Stimulated activated CD8-positive, alpha-beta memory T cell treated with anti-CD3 and anti-CD28 coated beads, Interleukin-7, amount 100 ng/mL, for 4 hours (primary cell): ENCODE data around the gene IMP4.

ENCODE experiments used
- DNase-seq, 2 donors: peaks; one replicate each; pipeline ENCODE4 v3.0.0-alpha.2; 2020; ENCODE audit warnings: low read depth in 2 of 2

The IMP4 gene

GRCh38 chr2:130336877-130337734 lies 5.6 kb upstream of the IMP4 start:
- DNase-seq = peak in 1 of 2 donors; percentile 16

- no peak for DNase-seq
These were observed 4.9 kb upstream of the IMP4 start for GRCh38 chr2:130337735-130338325.

- no peak for DNase-seq
These were observed 3.8 kb upstream of the IMP4 start for GRCh38 chr2:130338793-130339345.

GRCh38 chr2:130339885-130340745 lies 2.6 kb upstream of the IMP4 start:
- DNase-seq = no peak

DNA sequence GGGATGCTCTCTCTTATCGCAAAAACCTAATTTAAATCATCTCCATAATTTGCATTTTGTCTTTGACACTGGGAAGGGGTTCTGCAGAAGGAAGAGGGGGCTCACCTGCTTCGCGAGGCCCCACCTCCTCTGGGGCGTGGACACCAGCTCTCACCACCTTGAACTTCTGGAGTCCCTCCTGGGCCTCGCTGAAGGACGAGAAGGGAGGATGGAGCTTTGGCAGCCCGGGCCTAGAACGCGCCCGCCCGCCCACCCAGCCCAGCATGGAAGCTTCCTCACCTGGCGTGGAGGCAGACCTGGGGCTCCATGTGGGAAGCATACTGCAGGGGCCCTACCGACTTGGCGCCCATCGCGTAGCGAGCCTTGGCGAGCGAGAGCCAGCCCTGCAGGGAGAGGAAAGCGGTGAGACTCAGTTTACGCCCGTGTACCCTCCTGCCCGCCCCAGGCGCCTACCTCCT lies 1.1 kb upstream of the IMP4 start:
- no peak for DNase-seq

DNA sequence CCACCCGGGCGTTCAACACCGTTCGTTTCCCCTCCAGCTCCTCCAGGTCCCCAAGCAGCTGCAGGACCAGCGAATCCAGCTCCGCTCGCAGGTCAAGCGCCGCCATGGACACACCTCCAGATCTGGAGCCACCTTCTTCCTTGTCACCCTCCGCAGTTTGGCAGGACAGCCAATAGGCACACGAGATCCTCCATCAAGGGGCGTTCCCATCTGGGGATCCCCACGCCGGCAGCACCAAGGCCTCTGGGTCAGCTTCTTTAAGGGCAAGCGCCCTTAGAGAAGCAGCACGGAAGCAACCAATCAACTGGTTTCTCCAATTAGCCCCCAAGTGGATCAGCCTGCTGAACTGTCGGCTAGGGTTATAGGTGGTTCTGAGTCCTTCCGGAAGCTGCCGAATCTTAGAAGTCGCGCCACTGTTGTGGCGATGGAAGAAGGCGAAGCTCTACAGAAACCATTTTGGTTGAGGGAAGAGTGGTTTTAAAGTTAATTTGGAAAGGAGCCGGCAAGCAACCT lies 621 bp upstream of the IMP4 start:
- DNase-seq = peak; percentile 76

GRCh38 chr2:130344578-130344977 lies 1.9 kb downstream of the IMP4 start:
- DNase-seq = no peak

- DNase-seq = no peak
These were observed 2.4 kb downstream of the IMP4 start for GRCh38 chr2:130345091-130345490.

GRCh38 chr2:130345611-130346010 lies 2.9 kb downstream of the IMP4 start:
- no peak for DNase-seq

DNA sequence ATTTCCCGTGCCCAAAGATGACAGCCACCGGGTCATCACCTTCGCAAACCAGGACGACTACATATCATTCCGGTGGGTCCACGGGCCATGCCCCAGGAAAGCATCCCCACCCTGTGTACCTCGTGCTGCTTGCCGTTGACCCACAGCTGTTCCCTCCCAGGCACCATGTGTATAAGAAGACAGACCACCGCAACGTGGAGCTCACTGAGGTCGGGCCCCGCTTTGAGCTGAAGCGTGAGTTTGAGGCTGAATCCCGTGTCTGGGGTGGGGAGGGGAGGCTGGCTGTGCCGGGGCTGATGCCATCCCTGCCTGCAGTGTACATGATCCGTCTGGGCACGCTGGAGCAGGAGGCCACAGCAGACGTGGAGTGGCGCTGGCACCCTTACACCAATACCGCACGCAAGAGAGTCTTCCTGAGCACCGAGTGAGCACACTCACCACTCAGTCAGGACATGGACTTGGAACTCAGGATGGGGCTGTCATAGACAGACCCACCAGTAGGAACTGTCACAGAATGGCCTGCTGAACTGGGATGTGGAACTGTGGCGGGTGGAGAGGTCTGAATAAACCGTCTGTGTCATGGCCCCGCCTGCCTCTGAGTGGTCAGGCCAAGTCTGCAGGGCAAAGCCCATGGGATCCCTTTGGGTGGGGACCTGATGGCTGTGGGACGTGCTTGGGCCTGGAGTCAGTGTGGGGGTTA lies 3.5 kb downstream of the IMP4 start:
- DNase-seq = no peak

- no peak for DNase-seq
These were observed 4.0 kb downstream of the IMP4 start for GRCh38 chr2:130346741-130347066.

- DNase-seq = no peak
These were observed 4.7 kb downstream of the IMP4 start for GRCh38 chr2:130347220-130347925.

- DNase-seq = no peak
These were observed 6.5 kb downstream of the IMP4 start for GRCh38 chr2:130349174-130349573.

- no peak for DNase-seq
These were observed 9.0 kb downstream of the IMP4 start for GRCh38 chr2:130351711-130352110.

- DNase-seq = no peak
These were observed 9.5 kb downstream of the IMP4 start for GRCh38 chr2:130352237-130352636.

- no peak for DNase-seq
These were observed 10.8 kb downstream of the IMP4 start for GRCh38 chr2:130353291-130354138.

DNA sequence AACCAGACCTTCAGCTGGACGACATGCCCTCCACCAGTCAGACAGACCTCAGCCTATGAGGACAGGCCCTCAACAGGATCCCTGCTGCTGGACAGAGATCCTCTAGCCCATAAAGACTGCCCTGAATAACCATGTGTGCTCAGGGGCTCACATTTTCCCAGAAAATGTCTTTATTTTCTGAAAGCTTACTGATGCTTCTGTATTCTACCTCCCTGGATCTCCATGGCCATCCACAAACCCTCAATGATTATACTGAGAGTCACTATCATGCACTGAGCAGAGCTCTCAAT lies 11.4 kb downstream of the IMP4 start:
- DNase-seq = no peak

DNA sequence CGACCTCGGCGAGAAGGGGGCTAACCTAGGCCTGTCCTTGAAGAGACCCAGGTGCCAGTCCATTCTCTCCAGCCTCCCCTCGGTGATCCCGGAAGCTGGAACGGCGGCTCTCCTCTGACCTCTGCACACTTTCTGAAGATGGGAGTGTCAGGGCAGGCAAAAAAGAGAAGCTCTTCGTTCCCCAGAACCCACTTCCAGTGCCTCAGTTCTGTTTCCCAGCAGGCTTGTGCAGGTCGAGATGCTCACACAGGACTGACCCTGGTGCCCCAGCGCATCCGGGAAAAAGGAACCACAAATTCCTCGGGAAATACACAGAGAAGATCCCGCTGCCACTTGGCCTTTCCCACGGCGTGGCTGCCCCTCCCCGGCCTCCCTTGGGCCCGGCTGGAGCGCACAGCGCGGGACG lies 12.5 kb downstream of the IMP4 start:
- DNase-seq = no peak

- DNase-seq = peak in 1 of 2 donors; percentile 64
These were observed 13.1 kb downstream of the IMP4 start, which contains the start of gene PTPN18 for GRCh38 chr2:130355578-130356431. Gene PTPN18, plus strand, starts transcription at chr2:130356056. Its CDS starts 52 bp downstream, at chr2:130356108.
